ENCODE results near the gene MCC. TPM values are rescaled to one million over a fixed set of nuclear protein-coding genes. Genes with fewer than 3 reads are reported as not detected.

Gene MCC
- total and polyA plus RNA-seq, 2 of the 4 experiments (the other 2 are of a cell fraction), result 5.0 to 20.6 TPM

DNA sequence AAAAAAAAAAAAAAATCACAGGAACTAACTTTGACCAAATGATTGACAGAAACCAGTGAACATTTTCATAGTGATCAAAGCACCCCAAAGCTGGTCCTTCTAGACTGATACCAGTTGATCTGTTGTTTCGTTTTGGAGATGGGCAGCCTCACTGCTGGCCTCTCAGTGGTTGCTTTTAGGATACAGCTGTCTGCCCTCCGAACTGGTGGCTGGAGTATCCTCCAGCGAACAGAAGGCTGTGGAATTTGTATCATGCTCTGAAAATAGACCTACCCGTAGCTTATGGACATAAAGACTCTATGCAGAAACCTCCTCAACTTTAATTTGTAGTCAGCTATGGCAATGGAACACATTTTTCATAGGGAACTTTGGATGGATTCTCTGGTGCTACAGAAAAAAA, 462.7 kb downstream of the MCC start:
- peaks cover 32% of the 10 kb centered on the region for H3K36me3 ChIP-seq (ENCODE audit: control insufficient read depth, insufficient read depth, low read length)
- H3K4me2 ChIP-seq (ENCODE audit: low read depth, low read length), result no peak overlapping the region
- CTCF ChIA-PET, result interaction anchor here (1.6 kb wide), 1 partner anchor 30 kb away, joined by 4 read pairs; no protein-coding TSS in a partner anchor
- no peak overlapping the region for H2BK20ac ChIP-seq (ENCODE audit: low read depth, low read length)
- in situ Hi-C loops (cut with MboI; ENCODE audit: low sequenced_read_pairs) (no loop called here), intact Hi-C loops (cut with micrococcal nuclease) (no loop called here), dilution Hi-C loops (cut with HindIII; ENCODE audit: low sequenced_read_pairs, unreplicated experiment) (no loop called here)
- H4K20me1 ChIP-seq (ENCODE audit: insufficient read depth, low read length), result no peaks in the 10 kb centered on the region
- no peak overlapping the region for H3K27ac ChIP-seq (ENCODE audit: insufficient read depth, low read length)
- TF ChIP-seq BHLHE40 (IDR thresholded peaks at IDR 0.05; ENCODE audit: low read depth, low read length) (no peak), RFX5 (IDR thresholded peaks at IDR 0.05; ENCODE audit: low read depth, low read length) (no peak), CHD1 (IDR thresholded peaks at IDR 0.05; ENCODE audit: low read depth, low read length) (no peak), RAD21 (IDR thresholded peaks at IDR 0.05; ENCODE audit: low read length) (no peak), CEBPB (IDR thresholded peaks at IDR 0.05; ENCODE audit: low read depth, low read length) (no peak), ELK1 (IDR thresholded peaks at IDR 0.05; ENCODE audit: borderline replicate concordance, low read depth, low read length) (no peak), MAFK (IDR thresholded peaks at IDR 0.05; ENCODE audit: low read depth, low read length) (no peak), MAZ (IDR thresholded peaks at IDR 0.05; ENCODE audit: borderline replicate concordance, low read depth, low read length) (no peak), CTCF (conservative IDR thresholded peaks at IDR 0.05; ENCODE audit: low read depth, low read length) (no peak), FOS (IDR thresholded peaks at IDR 0.05; ENCODE audit: low read depth, low read length) (no peak), USF2 (IDR thresholded peaks at IDR 0.05; ENCODE audit: low read depth, low read length) (no peak), NFE2L2 (IDR thresholded peaks at IDR 0.05; ENCODE audit: low read depth, low read length) (no peak)
- no CpG with 5 or more reads among the region's 4 CpGs for WGBS, 2 experiments (ENCODE audit: extremely low coverage in 2 of 2, insufficient read length in 1 of 2)
- peaks cover 17% of the 10 kb centered on the region for H3K9me1 ChIP-seq (ENCODE audit: insufficient read depth, low read length)
- no peak overlapping the region for H2BK120ac ChIP-seq (ENCODE audit: low read depth, low read length)
- no peak for DNase-seq
- H3K23ac ChIP-seq (ENCODE audit: low read depth, low read length), result no peak overlapping the region
- no peak overlapping the region for H3K4ac ChIP-seq (ENCODE audit: low read depth, low read length)
- H4K8ac ChIP-seq (ENCODE audit: low read depth in 2 of 2, low read length in 2 of 2), result no peak overlapping the region
- H3K56ac ChIP-seq (ENCODE audit: extremely low read depth, insufficient read depth, low read length), result no peak overlapping the region
- H4K5ac ChIP-seq (ENCODE audit: low read depth, low read length), result no peak overlapping the region
- H3K79me1 ChIP-seq (ENCODE audit: low read depth in 1 of 2, low read length in 2 of 2), result peaks cover 16 to 29% of the 10 kb centered on the region in 2 experiments
- H2BK5ac ChIP-seq (ENCODE audit: low read depth, low read length, poor library complexity, severe bottlenecking), result no peak overlapping the region
- ATAC-seq (ENCODE audit: low read depth), result no peak
- H2AK9ac ChIP-seq (replicated peaks; ENCODE audit: low read depth, low read length, poor library complexity), result no peak overlapping the region
- no peak overlapping the region for H3K14ac ChIP-seq (replicated peaks; ENCODE audit: low read depth, low read length)
- H2AK5ac ChIP-seq (ENCODE audit: low read depth, low read length), result no peak overlapping the region
- H3K4me3 ChIP-seq (ENCODE audit: insufficient read depth, low read depth, low read length), result no peak overlapping the region
- H3K9ac ChIP-seq (ENCODE audit: low read depth, low read length), result no peak overlapping the region
- no peak overlapping the region for H2AFZ ChIP-seq (replicated peaks; ENCODE audit: low read length, poor library complexity)
- BruUV-seq (replicated peaks), result no TSS peak
- H3K18ac ChIP-seq (ENCODE audit: low read depth, low read length), result no peak overlapping the region
- peaks cover 7% of the 10 kb centered on the region for H3K4me1 ChIP-seq (ENCODE audit: control insufficient read depth, insufficient read depth, low read length)
- H2BK15ac ChIP-seq (ENCODE audit: low read depth, low read length), result no peak overlapping the region
- no peak overlapping the region for H4K91ac ChIP-seq (ENCODE audit: insufficient read depth, low read depth, low read length)
- POLR2A ChIA-PET (ENCODE audit: unreplicated experiment), result interaction anchor here (0.7 kb wide), 1 partner anchor 131 kb away, joined by 6 read pairs; no protein-coding TSS in a partner anchor
- no peaks in the 10 kb centered on the region for H3K27me3 ChIP-seq (ENCODE audit: control insufficient read depth, insufficient read depth, low read length)
- no peaks in the 10 kb centered on the region for H3K9me3 ChIP-seq (ENCODE audit: control insufficient read depth, insufficient read depth, low read length)
